Jurkat, Clone E6-1 (cell line): ENCODE data around the gene PILRA.
"Not testable (repeated sequence)": the region's sequence is repeated elsewhere in the genome, so short reads cannot be mapped to it uniquely, and the experiment has no call there.

Source experiments
- DNase-seq: peaks from one replicate; pipeline ENCODE4 v3.0.0-alpha.2; 2011; ENCODE audit warnings: low read depth, low spot score
- H3K4me3 ChIP-seq: 2 replicates; pipeline ENCODE4 v1.5.1; 2011; ENCODE audit warnings: mild to moderate bottlenecking, low read length, control low read depth, moderate library complexity

Gene PILRA

DNA sequence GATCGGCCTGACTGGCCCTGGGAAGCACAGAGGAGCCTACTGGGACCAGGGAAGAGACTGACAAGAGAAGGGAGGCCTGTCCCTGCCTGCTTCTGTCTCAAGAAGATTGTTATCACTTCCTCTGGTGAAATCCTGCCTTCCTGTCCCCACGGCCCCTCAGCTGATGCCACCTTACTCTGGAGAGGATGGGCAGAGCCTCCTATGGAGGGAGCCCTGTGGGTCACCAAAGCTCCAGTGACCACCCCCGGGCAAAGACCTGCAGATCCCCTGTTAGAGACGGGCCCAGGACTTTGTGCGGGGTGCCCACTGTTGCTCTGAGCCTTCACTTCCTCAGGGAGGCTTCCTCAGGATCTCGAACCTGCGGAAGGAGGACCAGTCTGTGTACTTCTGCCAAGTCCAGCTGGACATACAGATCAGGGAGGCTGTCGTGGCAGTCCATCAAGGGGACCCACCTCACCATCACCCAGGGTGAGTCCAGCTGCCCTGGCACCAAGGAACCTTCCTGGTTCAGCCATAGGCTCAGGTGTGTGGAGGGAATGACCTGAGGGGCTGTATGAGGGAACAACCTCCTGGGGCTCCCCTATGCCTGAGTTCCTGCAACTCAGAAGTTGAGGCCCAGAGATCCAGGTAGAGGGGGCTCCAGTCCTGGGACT is 16.7 kb upstream of the PILRA start:
- no peak for DNase-seq
- H3K4me3 ChIP-seq, result no peak overlapping the region

DNA sequence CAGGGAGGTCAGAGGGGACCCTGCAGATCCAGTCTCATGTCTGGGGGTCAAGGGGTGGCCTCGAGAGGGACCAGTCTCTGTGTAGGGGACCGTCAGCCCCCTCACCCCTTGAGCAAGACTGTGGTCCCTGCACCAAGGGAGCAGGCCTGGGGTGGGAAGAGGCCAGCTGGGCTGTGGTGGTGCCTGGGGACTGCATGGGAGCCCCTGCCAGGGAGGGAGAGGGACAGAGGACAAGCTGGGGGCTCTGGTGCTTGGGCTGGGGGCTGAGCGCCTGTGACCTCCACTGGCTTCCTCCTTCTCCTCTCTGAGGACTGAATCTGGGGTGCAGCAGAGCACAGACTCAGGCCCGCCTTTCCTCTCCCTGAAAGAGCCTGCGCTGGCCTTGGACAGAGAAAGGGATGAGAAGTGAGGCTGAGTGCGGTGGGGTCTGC is 16.1 kb upstream of the PILRA start:
- no peak overlapping the region for H3K4me3 ChIP-seq
- no peak for DNase-seq

DNA sequence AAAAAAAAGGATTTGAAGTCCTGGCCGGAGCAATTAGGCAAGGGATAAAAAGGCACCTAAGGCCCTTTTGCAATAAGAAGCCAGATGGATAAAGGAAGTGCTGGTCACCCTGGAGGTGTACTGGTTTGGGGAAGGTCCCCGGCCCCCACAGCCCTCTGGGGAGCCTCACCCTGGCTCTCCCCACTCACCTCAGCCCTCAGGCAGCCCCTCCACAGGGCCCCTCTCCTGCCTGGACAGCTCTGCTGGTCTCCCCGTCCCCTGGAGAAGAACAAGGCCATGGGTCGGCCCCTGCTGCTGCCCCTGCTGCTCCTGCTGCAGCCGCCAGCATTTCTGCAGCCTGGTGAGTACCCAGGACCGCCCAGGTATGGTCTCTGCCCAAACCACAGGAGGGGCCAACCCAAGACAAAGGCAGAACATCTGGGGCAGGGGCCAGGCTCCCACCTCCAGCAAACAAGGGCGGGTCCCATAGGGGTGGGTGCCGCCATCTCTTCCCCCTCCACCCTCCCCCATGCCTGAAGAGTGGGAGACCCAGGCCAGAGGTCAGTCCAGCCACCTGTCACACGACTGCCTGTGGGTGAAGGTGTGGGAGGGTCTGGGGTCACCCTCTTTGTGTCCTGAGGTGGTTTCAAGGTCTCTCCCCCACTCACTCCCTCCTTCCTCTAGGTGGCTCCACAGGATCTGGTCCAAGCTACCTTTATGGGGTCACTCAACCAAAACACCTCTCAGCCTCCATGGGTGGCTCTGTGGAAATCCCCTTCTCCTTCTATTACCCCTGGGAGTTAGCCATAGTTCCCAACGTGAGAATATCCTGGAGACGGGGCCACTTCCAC is 15.0 kb upstream of the PILRA start, which contains the start of gene PILRB:
TSS of gene PILRB (plus strand) at position 91 of the 830 bp plus-strand sequence. CDS start at position 277, 186 bp downstream.
- DNase-seq, result no peak
- no peak within 1 kb of the TSS for H3K4me3 ChIP-seq

DNA sequence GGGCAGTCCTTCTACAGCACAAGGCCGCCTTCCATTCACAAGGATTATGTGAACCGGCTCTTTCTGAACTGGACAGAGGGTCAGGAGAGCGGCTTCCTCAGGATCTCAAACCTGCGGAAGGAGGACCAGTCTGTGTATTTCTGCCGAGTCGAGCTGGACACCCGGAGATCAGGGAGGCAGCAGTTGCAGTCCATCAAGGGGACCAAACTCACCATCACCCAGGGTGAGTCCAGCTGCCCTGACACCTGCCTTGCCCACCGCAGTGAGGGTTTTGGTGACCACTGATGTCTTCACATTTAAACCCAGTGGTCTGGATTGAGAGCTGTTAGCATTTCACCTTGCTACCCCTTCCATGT is 14.5 kb upstream of the PILRA start:
- no peak for DNase-seq
- H3K4me3 ChIP-seq, result no peak overlapping the region

DNA sequence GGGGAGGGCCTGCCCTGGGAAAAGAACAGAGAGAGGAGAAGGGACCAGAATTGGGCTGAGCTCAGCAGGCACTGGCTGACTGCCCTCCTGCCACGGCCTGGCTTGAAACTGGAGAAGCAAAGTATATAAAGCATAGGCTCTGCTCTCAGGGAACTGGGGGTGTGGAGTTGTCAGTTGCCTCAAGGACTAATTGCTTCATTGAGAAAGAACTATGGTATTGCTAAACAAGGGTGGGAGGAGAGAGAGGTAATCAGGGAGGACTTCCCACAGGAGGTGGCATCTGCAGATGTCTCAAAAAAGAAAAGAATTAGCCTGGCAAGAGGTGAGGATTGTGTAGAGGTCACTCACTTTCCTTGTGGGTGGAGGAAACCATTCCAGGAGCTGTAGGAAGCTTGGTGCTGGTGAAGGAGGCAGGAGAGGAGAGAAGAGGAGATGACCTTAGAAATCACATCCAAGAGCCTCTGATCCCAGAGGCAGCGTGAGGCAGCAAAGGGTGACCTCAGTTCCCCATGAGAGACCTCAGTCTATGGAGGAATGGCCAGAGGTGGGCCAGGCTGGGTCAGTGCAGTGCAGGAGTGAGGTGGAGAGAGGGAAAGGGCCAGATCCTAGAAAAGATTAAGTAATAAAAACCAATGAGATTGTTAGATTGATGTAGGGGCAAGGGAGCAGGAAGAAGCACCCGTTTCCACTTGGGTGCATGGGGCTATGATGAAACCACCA is 13.0 kb upstream of the PILRA start:
- DNase-seq, result no peak
- no peak overlapping the region for H3K4me3 ChIP-seq

DNA sequence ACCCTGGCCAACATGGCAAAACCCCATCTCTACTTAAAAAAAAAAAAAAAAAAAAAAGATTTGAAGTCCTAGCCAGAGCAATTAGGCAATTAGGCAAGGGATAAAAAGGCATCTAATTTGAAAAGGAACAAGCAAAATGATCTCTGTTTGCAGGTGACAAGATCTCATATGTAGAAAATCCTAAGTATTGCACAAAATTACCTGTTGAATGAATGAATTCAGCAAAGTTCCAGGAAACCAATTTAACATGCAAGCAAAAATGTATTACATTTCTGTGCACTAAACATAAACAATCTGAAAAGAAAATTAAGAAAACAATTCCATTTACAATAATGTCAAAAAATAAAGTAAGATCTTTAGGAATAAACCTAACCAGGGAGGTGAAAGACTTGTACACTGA is 10.2 kb upstream of the PILRA start:
- no peak for DNase-seq
- no peak overlapping the region for H3K4me3 ChIP-seq

DNA sequence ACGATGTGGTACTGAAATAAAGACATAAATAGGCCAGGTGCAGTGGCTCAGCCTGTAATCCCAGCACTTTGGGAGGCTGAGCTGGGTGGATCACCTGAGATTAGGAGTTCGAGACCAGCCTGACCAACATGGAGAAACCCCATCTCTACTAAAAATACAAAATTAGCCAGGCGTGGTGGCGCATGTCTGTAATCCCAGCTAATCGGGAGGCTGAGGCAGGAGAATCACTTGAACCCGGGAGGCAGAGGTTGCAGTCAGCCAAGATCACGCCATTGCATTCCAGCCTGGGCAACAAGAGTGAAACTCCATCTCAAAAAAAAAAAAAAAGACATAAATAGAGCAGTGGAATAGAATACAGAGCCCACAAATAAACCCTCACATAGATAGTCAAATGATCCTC is 9.5 kb upstream of the PILRA start:
- H3K4me3 ChIP-seq, DNase-seq: not testable (repeated sequence)

DNA sequence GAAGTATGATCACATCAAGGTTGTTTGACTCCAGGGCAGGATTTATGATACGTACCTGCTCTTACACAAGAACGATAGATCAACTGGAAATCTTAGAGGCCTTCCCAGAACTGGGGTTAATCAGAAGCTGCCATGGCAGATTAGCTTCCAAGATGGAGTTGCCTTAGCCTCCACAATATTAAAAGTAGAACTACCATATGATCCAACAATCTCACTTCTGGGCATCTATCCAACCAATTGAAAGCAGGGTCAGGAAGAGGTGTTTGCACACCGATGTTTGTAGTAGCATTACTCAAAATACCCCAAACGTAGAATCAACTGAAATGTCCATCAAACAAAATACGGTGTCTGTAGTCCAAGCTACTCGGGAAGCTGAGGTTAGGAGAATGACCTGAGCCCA is 8.8 kb upstream of the PILRA start:
- no peak for DNase-seq
- H3K4me3 ChIP-seq, result no peak overlapping the region

DNA sequence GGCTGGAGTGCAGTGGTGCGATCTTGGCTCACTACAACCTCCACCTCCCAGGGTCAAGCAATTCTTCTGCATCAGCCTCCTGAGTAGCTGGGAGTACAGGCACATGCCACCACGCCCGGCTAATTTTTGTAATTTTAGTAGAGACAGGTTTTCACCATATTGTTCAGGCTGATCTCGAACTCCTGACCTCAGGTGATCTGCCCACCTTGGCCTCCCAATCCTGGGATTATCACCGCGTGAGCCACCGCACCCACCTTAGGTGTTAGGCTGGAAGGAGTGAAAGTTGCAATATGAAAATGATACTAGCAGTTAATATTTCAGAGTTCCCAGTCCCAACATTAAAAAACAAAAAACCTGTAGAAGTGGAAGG is 7.3 kb upstream of the PILRA start:
- DNase-seq, H3K4me3 ChIP-seq: not testable (repeated sequence)

DNA sequence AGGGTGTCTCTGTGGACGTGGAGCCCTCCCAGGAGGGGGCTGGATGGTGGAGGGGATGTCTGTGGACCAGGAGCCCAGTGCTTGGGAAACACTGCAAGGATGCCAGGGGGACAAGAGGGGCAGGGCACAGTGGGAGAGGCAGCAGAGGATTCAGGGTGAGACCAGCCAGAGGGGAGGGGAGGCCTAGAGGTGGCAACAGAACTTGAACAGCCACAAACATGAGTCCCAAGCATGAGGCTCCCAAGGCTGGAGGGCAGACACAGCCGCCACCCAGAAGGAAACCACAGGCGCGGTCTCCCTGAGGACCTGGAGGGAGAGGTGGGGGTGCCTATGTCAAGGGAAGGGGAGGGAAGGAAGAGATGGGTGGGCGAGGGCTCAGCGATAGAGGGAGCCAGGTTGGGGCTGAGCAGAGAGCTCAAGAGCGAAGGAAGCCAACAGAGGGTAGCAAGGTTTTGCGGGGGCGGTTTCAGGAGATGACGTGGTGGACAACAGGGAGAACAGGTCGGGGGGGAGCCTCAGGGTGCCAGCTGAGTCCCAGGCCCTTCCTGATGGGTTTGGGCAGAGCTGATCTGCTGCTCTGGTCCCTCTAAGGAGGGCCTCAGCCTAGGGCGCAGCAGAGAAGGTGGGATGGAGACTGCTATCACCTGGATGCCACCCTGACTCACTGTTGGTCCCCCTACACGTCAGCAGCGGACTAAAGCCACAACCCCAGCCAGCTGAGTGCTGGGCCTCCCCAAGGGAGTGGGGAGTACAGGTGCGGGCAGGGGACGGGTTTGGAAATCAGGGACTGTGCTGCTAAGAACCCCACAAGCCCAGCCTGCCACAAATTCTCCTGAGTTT is 6.7 kb upstream of the PILRA start:
- no peak for DNase-seq

DNA sequence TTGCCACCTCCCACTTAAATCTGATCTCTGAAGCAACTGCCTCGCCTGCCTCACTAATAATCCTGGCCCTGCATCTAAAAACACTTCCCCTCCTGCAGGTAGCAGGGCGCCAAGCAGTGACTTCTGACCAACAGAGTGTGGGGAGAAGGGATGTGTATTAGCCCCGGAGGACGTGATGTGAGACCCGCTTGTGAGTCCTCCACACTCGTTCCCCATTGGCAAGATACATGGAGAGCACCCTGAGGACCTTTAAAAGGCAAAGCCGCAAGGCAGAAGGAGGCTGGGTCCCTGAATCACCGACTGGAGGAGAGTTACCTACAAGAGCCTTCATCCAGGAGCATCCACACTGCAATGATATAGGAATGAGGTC is 6.1 kb upstream of the PILRA start:
- DNase-seq, result no peak
- no peak overlapping the region for H3K4me3 ChIP-seq

More for the DNA sequence above, 6.7 kb upstream of the PILRA start:
- no peak overlapping the region for H3K4me3 ChIP-seq

DNA sequence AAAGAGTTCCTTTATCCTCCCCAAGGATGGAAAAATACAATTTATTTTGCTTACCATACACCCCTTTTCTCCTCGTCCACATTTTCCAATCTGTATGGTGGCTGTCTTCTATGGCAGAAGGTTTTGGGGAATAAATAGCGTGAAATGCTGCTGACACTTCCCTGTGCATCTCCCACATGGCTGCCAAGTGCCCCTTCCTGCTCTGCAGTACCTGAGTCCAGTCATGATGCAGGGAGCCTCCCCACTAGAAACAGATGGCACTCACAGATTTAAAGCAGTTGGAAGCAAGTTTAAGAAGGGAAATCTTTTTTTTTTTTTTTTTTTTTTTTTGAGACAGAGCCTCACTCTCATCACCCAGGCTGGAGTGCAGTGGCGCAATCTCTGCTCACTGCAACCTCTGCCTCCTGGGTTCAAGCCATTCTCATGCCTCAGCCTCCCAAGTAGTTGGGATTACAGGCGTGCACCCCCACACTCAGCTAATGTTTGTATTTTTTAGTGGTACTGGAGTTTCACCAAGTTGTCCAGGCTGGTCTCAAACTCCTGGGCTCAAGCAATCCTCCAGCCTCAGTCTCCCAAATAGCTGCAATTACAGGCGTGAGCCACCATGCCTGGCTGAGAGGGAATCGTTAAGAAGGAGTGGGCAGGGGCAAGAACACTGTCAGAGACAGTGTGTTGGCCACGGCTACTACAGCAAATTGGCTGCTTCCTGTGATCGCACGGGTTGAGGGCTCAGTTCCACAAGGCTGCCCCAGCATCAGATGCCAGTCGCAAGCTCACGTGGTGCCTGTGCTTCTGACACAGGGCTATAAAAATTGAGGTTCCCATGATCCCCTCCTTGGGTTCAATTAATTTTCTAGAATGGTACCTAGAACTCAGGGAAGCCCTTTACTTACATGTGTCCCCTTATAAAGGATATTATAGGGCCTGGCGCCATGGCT is 5.3 kb upstream of the PILRA start:
- no peak for DNase-seq
- H3K4me3 ChIP-seq, result no peak overlapping the region

DNA sequence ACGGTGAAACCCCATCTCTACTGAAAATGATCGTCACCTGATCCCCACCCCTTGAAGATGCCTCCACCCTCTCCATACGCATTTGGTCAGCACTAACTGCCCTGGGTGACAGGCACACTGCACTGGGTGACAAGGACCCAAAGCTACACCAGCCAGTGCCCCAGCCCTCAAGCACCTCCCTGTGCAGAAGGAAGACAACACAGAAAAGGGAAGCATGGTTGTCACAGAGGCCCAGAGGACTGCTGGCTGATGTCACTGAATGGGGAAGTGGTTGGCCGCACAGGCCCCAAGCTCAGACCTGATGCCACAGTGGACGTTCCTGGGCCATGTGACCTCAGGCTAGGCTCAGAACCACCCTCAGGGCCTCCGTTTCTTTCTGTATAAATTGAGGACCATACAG is 4.2 kb upstream of the PILRA start:
- no peak overlapping the region for H3K4me3 ChIP-seq
- DNase-seq, result no peak

DNA sequence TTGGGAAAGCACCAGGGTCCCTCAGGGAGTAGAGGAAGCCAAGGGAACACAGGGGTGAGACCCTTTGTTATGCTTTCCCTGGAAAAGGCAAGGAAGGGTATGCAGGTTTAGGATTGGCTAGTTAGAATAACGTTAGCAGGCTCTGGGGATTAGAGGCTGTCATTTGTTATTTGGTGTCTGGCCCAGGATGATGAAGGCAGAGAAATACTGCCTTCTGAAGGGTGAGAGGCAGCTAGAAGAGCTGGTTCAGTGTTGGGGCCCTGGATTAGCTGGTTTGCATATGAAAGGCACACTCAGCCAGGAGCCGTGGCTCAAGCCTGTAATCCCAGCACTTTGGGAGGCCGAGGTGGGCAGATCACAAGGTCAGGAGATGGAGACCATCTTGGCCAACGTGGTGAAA is 3.0 kb upstream of the PILRA start:
- DNase-seq, result no peak
- H3K4me3 ChIP-seq, result no peak overlapping the region

DNA sequence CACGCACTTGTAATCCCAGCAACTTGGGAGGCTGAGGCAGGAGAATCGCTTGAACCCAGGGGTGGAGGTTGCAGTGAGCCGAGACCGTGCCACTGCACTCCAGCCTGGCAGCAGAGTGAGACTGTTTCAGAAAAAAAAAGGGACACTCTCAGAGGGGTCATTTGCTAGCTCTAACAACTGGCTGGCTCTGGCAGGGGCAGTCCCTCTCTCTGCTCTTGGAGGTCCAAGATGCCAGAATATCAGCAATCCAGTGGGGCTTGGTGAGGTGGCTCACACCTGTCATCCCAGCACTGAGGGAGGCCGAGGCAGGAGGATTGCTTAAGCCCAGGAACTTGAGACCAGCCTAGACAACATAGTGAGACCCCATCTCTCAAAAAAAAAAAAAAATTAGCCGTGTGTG is 2.5 kb upstream of the PILRA start:
- no peak overlapping the region for H3K4me3 ChIP-seq
- no peak for DNase-seq

DNA sequence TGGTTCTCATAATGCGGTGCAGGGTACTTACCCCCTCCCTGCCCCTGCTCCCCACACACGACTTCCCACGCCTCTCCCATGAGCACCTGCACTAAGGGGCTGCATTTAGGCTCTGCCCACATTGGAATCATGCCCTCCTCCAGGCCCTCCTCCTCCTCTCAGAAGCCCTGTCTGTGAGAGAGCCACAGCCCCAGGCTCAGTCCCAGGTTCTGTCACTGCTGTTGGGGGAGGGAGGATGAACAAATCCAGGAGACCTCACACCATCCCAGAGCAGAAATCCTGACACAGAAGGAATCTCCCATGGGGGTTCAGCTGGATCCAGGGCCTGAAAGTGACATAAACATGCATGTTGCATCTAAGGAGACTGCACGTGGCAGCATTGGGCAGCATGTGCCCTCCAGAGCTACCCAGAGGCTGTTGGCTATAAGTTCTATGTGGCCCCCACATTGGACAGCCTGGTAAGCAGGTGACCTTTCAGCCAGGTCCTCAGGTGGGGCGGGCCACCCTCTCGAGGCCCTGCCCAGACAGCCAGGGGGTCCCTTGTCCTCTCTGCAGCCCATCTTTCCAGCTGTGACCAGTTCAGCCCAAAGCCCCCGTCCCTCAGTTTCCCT is 1.6 kb upstream of the PILRA start:
- no peak for DNase-seq
- no peak overlapping the region for H3K4me3 ChIP-seq

DNA sequence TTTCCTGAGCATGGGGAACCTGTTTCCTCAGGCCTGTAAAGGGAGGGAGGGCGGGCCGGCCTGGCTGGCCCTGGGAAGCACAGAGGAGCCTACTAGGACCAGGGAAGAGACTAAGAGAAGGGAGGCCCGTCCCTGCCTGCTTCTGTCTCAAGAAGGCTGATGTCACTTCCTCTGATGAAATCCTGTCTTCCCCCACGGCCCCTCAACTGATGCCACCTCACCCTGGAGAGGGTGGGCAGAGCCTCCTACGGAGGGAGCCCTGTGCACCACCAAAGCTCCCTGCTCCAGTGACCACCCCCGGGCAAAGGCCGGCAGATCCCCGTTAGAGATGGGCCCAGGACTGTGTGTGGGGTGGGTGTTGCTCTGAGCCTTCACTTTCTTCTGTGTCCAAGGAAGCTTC is 1.0 kb upstream of the PILRA start:
- H3K4me3 ChIP-seq, result peak overlapping the region; percentile 36
- peak; percentile 60 for DNase-seq

DNA sequence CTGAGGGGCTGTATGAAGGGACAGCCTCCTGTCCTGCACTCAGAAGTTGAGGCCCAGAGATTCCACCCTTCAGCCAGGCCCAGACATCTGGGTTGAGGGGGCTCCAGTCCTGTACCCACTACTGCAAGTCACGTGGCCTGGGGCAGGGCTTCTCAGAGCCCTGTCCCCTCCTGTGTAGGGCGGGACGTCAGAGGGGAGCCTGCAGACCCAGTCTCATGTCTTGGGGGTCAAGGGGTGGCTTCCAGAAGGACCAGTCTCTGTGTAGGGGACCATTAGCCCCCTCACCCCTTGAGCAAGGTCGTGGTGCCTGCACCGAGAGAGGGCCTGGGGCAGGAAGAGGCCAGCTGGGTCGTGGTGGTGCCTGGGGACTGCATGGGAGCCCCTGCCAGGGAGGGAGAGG is 593 bp upstream of the PILRA start:
- H3K4me3 ChIP-seq, result peak overlapping the region; percentile 36
- DNase-seq, result no peak
